ACC112 (cell line): Measurements from ENCODE around the gene NDFIP2.

Source experiments
- H2AFZ ChIP-seq: fragments of 200-600 bp; sonication (generic); one replicate; pipeline ENCODE4 v1.6.0; 2017; ENCODE audit warnings: antibody characterized with exemption, low read length; ENCODE audit not compliant: unreplicated experiment
- H3K27ac ChIP-seq: fragments of 200-600 bp; sonication (generic); 2 replicates; pipeline ENCODE4 v1.5.1; 2014; ENCODE audit warnings: low read depth, mild to moderate bottlenecking, antibody characterized with exemption, low read length, moderate library complexity
- H3K27me3 ChIP-seq: fragments of 200-600 bp; sonication (generic); 2 replicates; pipeline ENCODE4 v1.6.1; 2014; ENCODE audit warnings: mild to moderate bottlenecking, antibody characterized with exemption, low read length, moderate library complexity, mixed read lengths; ENCODE audit not compliant: insufficient read depth
- H3K36me3 ChIP-seq: fragments of 200-600 bp; sonication (generic); 2 replicates; pipeline ENCODE4 v1.6.1; 2016; ENCODE audit warnings: mild to moderate bottlenecking, antibody characterized with exemption, low read length, moderate library complexity, mixed read lengths; ENCODE audit not compliant: insufficient read depth
- H3K4me1 ChIP-seq: fragments of 200-600 bp; sonication (generic); one replicate; pipeline ENCODE4 v1.6.1; 2016; ENCODE audit warnings: low read length, mixed read lengths; ENCODE audit not compliant: insufficient read depth, unreplicated experiment, control insufficient read depth
- H3K4me3 ChIP-seq: fragments of 200-600 bp; sonication (generic); 2 replicates; pipeline ENCODE4 v1.5.1; 2014; ENCODE audit warnings: mild to moderate bottlenecking, low read depth, low read length
- H3K79me2 ChIP-seq: fragments of 200-600 bp; sonication (generic); one replicate; pipeline ENCODE4 v1.6.0; 2016; ENCODE audit warnings: low read length; ENCODE audit not compliant: control insufficient read depth, unreplicated experiment, insufficient read depth

Gene NDFIP2

DNA sequence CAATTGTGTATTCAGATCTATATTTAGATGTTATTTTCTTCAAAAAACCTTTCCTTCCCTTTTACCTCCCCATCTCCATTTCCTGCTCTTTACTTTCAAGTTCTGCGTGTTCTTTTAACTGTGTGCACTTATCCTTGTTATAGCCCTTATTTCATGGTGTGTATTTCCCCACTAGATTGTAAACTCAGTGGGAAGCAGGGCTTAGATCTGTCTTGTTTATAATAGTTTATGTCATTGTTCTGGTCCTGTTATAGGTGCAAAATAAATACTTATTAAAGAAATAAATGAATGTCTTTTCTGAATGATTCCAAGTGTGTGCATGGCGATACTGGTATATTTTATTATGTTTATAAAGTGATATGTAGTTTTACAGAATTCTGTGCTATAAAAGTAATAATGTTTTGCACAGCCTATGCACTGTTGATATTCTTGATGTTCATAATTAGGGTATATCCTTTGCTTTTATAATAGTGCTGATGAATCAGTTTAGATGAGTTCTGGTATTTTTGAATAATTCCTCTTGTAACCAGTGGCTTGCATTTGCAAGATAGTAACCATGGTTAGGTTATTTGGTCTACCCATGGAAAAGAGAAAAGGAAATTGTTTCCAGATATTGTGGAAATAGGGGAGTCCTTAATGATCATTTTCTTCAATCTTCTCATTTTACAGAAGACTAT is 12.1 kb downstream of the NDFIP2 start:
- peaks cover 56% of the 10 kb centered on the region for H3K79me2 ChIP-seq
- peaks cover 23% of the 10 kb centered on the region for H3K4me1 ChIP-seq
- H3K27me3 ChIP-seq, result no peaks in the 10 kb centered on the region
- H3K36me3 ChIP-seq, result peaks cover 6% of the 10 kb centered on the region; the same call in 1 of the 2 replicates
- H3K4me3 ChIP-seq, result no peak overlapping the region
- H2AFZ ChIP-seq, result no peak overlapping the region
- peak overlapping the region; percentile 77; the same call in 1 of the 2 replicates for H3K27ac ChIP-seq

- no peak overlapping the region for H3K4me3 ChIP-seq
- H3K27ac ChIP-seq, result no peak overlapping the region
- no peaks in the 10 kb centered on the region for H3K36me3 ChIP-seq
- peaks cover 16% of the 10 kb centered on the region for H3K4me1 ChIP-seq
- no peak overlapping the region for H2AFZ ChIP-seq
- peaks cover 45% of the 10 kb centered on the region for H3K79me2 ChIP-seq
- H3K27me3 ChIP-seq, result no peaks in the 10 kb centered on the region
These were observed 15.2 kb downstream of the NDFIP2 start for GRCh38 chr13:79496188-79496587.

- Histone ChIP-seq H3K4me1 (peaks cover 14% of the 10 kb centered on the region), H2AFZ (no peak overlapping the region), H3K36me3 (no peaks in the 10 kb centered on the region), H3K27me3 (no peaks in the 10 kb centered on the region), H3K79me2 (peaks cover 41% of the 10 kb centered on the region), H3K27ac (no peak overlapping the region), H3K4me3 (no peak overlapping the region)
These were observed 16.1 kb downstream of the NDFIP2 start for GRCh38 chr13:79497064-79497463.

GRCh38 chr13:79497852-79498251 is 16.9 kb downstream of the NDFIP2 start:
- peaks cover 36% of the 10 kb centered on the region for H3K79me2 ChIP-seq
- H3K27ac ChIP-seq, result no peak overlapping the region
- H3K4me3 ChIP-seq, result no peak overlapping the region
- no peaks in the 10 kb centered on the region for H3K36me3 ChIP-seq
- H3K4me1 ChIP-seq, result peaks cover 6% of the 10 kb centered on the region
- H3K27me3 ChIP-seq, result no peaks in the 10 kb centered on the region
- H2AFZ ChIP-seq, result no peak overlapping the region

DNA sequence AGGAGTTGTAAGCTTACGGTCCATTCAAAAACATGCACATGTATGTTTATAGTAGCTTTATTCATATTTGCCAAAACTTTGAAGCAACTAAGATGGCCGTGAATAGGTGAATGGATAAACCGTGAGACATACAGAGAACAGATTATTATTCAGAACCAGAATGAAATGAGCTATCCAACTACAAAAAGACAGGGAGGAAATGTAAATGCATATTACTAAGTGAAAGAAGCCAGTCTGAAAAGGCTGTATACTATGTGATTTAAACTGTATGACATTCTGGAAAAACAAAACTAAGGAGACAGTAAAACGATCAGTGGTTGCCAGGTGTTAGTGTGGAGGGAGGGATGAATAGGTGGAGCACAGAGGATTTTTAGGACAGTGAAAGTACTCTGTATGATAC is 19.9 kb downstream of the NDFIP2 start:
- no peak overlapping the region for H2AFZ ChIP-seq

GRCh38 chr13:79501538-79502232 is 20.7 kb downstream of the NDFIP2 start:
- Histone ChIP-seq H2AFZ (no peak overlapping the region), H3K79me2 (peaks cover 21% of the 10 kb centered on the region)

More for the DNA sequence above, 19.9 kb downstream of the NDFIP2 start:
- H3K36me3 ChIP-seq, result no peaks in the 10 kb centered on the region
- peaks cover 26% of the 10 kb centered on the region for H3K79me2 ChIP-seq
- H3K4me3 ChIP-seq, result no peak overlapping the region
- no peaks in the 10 kb centered on the region for H3K27me3 ChIP-seq
- H3K4me1 ChIP-seq, result peaks cover 6% of the 10 kb centered on the region
- no peak overlapping the region for H3K27ac ChIP-seq

DNA sequence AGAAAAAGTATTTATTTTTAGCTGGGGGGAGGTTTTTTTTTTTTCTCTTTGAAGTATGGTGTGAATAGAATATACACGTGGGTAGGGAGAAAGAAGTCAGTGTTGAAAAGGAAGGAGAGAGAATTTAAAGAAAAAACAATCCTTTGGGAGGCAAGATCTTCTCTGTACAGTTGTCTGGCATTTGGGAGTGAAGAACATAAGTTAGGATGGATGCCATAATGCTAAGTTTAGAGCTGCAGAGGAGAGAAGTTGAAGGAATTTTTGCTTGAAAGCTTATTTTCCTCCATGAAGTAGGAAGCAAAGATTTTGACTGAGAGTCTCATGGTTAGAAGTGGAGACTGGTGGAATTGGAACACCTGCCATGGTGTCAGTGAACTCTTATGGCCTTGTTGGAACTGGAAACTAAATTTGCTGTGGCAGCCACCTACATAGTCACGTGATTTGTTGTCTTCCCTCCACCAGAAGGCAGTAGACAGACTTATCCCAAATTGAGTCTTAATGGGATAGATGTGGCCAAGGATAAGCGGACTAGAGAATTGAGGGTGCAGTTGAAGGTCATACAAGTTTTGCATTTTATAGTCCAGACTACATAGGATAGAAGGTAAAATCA is 22.0 kb downstream of the NDFIP2 start:
- Histone ChIP-seq H3K27ac (no peak overlapping the region), H3K4me3 (no peak overlapping the region), H3K36me3 (no peaks in the 10 kb centered on the region), H3K79me2 (peaks cover 16% of the 10 kb centered on the region), H2AFZ (no peak overlapping the region), H3K27me3 (no peaks in the 10 kb centered on the region), H3K4me1 (peaks cover 6% of the 10 kb centered on the region)

More at GRCh38 chr13:79501538-79502232, 20.7 kb downstream of the NDFIP2 start:
- H3K4me1 ChIP-seq, result peaks cover 6% of the 10 kb centered on the region
- no peak overlapping the region for H3K4me3 ChIP-seq
- no peaks in the 10 kb centered on the region for H3K36me3 ChIP-seq
- H3K27ac ChIP-seq, result no peak overlapping the region
- H3K27me3 ChIP-seq, result no peaks in the 10 kb centered on the region

DNA sequence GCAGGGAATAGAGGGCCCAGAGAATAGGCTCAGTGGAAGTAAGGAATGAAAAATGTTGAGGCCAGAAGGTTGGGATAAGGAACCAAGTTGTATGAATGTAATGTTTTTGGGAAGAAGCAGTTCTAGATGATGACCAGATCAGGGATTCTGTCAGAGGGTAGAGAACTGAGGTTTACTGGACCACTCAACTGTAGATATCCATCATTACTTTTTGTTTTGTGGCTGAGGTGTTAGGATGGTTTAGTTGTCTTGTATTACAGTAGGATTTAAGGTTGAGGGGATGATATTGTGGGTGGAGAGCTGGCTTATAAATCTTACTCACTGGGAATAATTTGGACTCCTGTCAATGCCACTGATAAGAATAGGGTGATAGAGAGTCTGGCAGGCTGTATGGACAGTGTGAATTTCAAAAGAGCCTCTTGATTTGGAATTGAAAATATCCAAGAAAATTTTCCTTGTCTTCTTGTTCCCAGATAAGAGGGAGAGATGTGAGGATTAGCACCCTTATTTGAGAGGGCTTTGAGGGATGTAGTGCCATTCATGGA is 22.6 kb downstream of the NDFIP2 start:
- H3K27me3 ChIP-seq, result no peaks in the 10 kb centered on the region
- no peak overlapping the region for H2AFZ ChIP-seq
- no peak overlapping the region for H3K27ac ChIP-seq
- no peak overlapping the region for H3K4me3 ChIP-seq
- peaks cover 16% of the 10 kb centered on the region for H3K79me2 ChIP-seq
- no peaks in the 10 kb centered on the region for H3K36me3 ChIP-seq
- peaks cover 6% of the 10 kb centered on the region for H3K4me1 ChIP-seq

- Histone ChIP-seq H3K27me3 (no peaks in the 10 kb centered on the region), H3K79me2 (peaks cover 9% of the 10 kb centered on the region), H3K4me3 (no peak overlapping the region), H3K36me3 (no peaks in the 10 kb centered on the region), H2AFZ (no peak overlapping the region), H3K4me1 (no peaks in the 10 kb centered on the region), H3K27ac (no peak overlapping the region)
These were observed 27.4 kb downstream of the NDFIP2 start for GRCh38 chr13:79508224-79508961.

DNA sequence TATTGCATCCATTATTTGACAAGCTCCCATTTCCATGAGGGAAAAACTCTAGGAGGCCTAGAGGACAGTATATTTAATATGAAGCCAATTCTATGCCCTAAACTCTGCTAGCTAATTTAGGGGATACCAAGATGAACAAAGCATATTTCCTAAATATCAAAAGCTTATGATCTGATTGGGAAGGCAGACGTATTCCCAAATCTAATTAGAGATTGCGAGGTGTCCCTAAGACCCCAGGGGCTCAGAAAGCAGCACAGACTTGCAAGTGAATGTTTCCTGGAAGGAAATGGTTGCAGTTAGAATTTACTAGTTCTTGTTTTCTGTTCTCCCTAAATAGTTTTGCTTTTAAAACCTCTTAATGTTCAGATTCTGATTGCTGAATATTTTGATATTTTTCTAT is 30.7 kb downstream of the NDFIP2 start:
- H3K36me3 ChIP-seq, result no peaks in the 10 kb centered on the region
- H3K4me1 ChIP-seq, result no peaks in the 10 kb centered on the region
- no peak overlapping the region for H3K4me3 ChIP-seq
- no peak overlapping the region for H3K27ac ChIP-seq
- no peak overlapping the region for H2AFZ ChIP-seq
- peaks cover 2% of the 10 kb centered on the region for H3K79me2 ChIP-seq
- H3K27me3 ChIP-seq, result no peaks in the 10 kb centered on the region
